GM19099 (cell line): Measurements from ENCODE around the gene TNRC18.

ENCODE experiments used
- POLR2A ChIP-seq: IDR thresholded peaks from 3 replicates; pipeline ENCODE4 v1.6.1; 2011; ENCODE audit warnings: low read depth; ENCODE audit not compliant: insufficient read length; ENCODE audit errors: extremely low read depth

TNRC18 gene

DNA sequence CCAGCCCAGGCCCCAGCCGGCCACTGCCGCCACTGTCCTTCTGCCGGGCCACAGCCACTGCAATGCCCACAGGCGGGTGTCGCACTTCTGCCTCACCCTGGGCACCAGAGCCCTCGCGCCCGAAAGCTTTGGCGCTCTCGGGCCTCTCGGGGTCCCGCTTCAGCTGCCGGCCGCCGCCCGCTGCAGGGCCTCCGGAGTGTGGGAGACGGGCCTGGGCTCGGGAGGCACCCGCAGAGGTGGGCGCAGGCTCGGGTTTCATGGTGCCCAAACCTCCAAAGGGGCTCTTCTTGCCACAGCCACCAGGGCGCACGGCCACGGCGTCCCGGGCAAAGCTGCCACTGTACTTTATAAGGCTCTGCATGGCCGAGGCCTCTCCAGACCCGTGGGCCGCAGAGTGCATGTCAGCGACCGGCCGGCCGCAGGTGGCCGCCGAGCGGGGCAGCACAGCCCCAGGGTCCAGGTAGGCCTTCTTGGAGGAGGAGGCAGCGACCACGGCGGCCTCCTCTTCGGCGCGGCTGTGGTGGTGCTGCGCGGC, 35.9 kb downstream of the TNRC18 start:
- no peak for TF ChIP-seq POLR2A

DNA sequence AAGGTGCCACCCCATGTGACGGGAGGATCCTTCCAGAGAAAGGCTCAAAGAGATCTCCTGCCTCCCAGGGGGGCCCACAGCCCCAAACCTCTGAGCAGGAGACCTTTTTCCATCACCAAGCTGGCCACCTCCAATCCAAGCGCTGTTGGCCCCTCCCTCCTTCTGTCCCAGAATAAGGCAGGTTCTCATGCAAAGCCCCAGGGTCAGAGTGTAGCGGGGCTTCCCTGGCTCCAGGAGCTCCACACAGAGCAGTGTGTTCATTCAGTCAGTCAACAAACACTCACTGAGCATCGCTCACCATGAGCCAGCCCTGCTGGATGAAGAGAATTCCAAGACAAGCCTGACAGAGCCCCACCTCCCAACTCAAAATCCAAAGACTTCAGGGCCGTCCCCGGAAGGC, 39.0 kb downstream of the TNRC18 start:
- no peak for TF ChIP-seq POLR2A

DNA sequence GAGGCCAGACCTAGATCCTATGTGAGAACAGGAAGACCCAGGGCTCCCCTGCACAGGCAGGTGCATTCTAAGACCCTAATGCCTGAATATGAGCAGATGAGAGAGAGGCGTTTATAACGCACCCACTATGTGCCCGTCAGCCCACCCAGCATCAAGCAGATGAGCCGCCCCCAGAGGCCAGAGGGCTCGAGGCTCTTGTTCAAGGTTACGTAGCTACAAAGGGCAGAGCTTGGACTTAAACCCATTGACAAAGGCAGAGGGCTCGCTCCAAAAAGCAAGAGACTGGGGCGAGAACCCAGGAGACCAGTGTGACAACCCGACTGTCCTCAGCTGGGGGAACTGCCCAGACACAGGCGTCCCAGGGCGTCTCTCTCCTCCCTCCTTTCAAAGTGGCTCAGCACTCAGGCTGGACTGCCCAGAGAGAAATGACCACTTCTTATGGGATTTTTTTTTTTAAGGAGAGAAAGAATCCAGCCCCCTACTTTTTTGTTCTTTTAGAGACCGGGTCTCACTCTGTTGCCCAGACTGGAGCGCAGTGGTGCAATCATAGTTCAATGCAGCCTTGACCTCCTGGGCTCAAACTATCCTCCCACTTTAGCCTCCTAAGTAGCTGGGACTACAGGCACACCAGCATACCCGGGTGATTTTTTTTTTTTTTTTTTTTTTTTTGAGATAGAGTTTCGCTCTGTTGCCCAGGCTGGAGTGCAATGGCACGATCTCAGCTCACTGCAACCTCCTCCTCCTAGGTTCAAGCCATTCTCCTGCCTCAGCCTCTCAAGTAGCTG, 40.1 kb downstream of the TNRC18 start:
- TF ChIP-seq POLR2A = no peak

DNA sequence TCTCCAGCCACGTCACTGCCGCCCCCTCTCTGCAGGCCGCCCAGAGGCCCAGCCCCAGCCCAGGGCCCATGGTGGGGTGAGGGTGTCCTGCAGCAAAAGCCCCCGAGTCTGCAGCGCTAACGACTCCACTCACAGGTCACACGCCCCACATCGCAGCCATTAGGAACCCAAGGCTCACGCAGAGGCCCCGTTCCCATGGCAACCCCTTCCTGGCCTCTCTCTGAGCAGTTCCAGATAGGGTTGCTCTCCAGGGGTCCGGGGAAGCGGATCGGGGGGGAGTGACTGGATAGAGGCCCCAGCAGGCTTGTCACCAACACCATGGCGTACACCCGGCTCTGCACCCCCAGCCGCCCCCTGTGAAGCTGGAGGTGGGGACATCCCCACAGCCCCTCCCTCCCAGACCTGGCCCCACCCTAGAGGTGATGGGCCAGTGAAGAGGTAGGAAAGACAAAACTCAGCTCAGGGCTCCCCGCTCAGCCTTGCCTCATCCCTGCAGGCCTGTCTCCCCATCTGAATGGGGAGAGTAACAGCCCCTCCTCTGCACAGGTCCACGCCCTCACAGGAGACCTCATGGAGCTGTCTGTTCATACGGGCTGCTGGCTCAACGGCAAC, 41.2 kb downstream of the TNRC18 start:
- no peak for TF ChIP-seq POLR2A

DNA sequence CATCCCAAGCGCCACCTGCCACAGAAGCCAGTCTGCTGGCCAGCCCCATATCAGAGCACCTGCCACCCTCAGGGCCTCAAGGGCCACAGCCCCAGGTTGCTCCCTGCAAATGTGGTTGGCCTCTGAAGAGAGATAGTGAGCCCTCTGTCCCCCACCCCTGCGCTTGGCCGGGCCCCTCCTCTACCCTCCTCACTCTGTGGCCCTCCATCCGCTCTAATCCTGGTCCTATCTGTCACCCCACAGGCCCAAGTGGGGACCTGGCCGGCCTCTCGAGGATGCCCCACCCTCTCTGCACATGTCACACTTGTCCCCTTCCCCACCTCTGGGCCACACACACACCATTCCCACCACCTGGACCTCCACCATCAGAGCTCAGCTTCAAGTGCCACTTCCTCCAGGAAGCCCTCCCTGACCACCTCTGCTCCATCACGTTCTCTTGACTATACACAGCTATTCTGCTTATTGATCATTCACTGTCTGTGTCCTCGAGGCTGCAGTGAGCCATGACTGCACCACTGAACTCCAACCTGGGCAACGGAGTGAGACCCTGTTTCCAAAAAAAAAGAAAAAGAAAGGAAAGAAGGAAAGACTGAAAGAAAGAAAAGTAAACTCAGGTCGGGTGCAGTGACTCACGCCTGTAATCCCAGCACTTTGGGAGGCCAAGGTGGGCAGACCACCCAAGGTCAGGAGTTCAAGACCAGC, 42.4 kb downstream of the TNRC18 start:
- TF ChIP-seq POLR2A = no peak

DNA sequence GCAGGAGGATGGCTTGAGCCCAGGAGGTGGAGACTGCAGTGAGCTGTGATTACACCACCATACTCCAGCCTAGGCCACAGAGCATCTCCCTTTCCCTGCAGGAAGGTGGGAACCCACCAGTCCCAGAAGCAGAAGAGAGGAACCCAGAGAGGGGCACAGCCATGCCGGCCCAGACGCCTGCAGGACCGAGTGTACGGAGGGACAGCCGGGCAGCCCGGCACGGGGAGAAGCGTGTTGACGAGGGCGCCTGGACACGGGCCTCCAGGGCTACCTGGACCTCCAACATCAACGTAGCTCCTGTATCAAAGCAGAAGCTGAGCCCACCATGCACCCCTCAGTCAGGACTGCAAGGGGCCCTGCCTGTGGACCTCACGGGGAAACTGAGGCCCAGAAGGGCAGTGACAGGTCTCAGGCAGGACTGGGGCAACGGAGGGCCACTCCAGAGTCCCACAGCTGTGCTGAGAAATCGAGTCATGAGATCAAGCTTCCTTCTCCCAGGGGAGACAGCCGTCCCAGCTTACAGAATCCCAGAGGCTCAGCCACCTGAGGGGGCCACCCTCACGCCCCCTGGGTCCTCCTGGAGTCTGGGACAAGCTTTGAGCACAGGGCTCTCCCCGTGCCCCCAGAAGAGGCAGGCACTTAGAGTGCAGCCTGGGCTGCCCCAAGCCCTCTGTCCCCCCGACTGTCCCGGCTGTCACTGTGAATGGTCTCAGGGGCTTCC, 43.1 kb downstream of the TNRC18 start:
- no peak for TF ChIP-seq POLR2A

DNA sequence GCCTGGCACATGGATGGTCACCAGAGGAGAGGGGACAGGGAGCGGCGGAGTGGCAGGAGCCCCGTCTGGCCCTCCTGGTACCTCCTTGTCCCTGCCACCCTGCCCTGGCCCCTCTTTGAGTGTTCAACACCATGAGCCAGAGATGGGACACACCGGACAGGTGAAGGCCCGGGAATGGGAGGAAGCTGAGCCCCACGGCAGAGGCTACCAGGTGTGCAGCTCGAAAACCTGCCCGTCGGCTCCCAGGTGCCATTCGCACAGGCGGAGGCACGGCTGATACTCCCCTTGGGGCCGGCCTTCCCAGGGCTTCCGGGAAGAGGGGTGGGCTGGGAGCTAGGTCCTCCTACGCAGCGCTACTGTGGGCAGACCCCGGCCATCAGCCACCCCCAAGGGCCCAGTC, 44.1 kb downstream of the TNRC18 start:
- no peak for TF ChIP-seq POLR2A

DNA sequence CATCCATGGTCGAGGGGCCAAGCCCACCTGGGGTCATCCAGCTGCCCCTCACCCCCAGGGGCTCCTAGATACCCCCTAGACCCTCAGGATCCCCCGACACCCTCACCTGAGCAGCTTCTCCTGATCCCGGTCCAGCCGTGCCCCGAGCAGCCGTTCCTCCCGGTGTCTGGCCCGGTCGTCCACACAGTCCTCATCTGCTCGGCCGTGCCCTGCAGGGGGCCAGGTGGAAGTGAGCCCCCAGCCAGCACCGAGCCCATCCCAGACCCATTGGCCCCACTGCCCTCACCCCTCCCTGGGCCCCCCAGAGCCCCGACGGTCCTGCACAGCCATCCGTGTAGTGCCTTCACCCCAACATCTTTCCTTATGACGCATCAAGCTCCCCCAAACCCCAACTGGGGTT, 45.8 kb downstream of the TNRC18 start:
- TF ChIP-seq POLR2A = no peak

DNA sequence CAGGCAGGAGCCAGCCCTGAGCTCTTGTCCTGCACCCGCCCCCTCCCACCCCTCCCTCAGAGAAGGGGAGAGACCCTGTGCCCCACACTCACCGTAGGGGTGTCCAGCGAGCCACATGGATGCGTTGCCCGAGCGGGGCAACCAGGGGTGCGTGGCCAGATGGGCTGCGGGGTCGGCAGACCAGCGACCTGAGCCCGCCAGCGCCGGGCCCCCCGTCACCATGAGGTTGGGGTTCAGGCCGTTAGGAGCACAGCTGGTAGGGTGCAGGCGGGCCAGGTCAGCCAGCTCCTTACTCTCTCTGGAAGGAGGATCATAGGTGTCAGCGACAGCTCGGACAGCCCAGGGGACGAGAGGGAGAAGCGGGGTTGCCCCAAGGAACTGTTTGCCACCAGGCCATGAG, 46.4 kb downstream of the TNRC18 start:
- TF ChIP-seq POLR2A = no peak

DNA sequence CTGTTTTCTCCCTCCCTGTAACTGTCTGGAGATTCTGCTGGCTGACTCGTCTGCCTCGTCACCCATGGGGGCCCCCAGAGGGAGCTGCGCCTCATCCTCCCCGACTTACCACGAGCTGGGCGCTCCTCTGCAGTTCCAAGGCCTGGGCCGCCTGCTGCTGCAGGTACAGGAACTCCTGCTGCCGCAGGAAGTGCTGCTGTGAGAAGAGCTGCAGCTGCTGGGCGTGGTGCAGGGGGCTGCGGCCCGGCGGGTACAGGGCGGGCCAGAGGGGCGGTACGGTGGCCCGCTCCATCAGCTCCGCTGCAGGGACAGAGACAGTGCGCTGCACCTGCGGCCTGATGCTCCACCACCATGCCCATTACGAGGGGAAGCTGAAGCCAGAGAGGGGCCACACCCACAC, 47.7 kb downstream of the TNRC18 start:
- TF ChIP-seq POLR2A = no peak

DNA sequence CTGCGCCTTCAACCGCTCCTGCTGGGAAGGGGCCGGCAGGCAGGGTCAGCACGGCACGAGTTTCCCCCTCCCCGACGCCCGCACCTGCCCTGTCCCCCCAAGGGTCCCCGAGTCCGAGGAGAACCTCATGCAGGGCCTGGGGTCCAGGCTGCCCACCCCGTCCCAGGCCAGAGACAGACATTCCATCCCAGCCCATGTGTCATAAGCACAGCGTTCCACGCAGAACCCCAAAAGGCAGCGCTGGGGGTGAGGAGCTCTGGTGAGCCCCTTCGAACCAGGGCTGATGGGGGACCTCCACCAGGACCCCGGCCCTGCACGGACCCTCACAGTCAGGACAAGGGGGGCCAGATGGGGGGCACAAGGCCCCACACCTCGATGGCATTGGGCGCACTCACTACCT, 49.2 kb downstream of the TNRC18 start:
- TF ChIP-seq POLR2A = no peak

DNA sequence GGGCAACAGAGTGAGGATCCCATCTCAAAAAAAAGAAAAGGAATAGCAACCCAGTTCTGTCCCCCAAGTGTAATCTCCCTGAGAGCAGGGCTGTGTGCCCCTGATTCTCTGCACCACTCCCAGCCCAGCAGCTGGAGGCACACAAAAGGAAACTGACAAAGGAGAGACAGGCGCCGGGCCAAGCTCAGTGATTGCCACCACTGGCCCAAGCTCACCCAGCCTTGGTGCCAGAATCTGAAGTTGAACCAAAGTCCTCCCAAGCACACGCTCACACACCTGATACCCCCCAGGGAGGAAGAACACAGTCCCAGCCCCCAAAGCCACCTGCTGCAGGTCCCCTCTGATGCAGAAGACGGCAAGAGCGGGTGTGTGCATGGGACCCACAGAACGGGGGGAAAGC, 50.3 kb downstream of the TNRC18 start:
- no peak for TF ChIP-seq POLR2A

DNA sequence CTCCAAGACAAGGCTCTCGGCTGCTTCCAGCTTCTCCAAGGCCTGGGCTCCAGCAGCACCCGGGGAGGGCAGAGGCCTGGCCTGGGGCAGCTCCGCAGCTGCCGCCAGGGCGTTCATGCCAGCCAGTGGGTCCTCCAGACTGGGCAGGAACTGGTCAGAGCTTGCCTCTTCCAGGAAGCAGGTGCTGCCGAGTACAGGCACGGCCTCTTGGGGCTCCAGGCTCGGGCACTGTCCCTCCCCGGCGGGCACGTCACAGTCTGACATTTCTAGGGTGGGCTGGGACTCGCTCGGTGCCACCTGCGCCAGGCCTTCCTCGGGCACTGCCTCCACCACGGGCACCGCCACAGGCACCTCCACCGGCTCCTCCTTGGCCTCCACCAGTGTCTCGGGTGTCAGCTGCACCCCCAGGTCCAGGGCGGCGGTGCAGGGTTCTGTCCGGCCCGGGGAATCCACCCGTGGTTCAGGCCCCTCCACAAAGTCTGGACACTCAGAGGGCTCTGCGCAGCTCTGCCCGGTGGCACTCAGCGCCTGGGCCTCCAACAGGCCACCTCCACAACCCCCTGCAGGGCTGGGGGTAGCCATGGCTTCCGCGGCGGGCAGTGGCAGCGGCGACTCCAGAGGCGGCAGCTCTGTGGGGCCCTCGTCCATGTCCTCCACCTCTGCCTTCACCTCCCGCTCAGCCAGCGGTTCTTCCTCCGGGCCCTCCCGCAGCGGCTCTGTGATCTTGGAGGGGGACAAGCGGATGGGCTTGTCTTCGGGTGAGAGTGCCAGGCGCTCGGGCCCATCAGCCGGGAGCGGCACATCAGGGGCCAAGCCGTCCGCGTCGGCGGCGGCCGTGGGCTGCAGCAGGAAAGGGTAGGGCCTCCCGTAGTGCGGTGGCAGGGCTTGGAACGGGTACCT, 52.9 kb downstream of the TNRC18 start:
- no peak for TF ChIP-seq POLR2A

DNA sequence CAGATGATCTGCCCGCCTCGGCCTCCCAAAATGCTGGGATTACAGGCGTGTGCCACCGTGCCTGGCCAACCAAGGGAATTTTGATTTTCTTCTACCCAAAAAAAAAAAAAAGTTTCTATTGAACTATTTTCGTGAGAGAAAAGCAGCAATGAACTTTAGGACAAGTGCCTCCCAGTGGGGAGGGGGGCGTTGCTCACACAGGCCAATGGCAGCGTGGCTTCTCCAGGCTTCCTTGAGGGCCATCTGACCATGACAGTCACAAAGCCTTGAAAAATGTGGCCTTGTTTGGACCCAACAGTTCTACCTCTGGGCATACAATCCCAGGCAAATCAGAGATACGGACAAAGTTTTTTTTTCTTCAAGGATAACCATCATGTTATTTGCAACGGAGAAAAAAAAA, 56.0 kb downstream of the TNRC18 start:
- TF ChIP-seq POLR2A = no peak

DNA sequence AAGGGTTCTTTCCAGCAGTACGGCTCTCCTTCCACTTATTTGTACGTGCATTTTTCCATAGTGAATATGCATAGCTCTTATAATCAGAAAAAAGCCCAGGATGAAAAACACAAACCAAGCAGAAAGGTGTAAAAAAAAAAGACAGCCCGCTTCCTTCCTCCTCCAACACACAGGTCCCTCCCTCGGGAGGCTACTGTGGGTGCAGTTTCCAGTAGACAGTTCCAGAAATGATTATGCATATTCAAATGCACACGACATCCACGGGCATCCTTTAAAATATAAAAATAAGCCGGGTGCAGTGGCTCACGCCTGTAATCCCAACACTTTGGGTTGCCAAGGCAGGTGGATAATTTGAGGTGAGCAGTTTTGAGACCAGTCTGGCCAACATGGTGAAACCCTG, 59.9 kb downstream of the TNRC18 start:
- TF ChIP-seq POLR2A = no peak

DNA sequence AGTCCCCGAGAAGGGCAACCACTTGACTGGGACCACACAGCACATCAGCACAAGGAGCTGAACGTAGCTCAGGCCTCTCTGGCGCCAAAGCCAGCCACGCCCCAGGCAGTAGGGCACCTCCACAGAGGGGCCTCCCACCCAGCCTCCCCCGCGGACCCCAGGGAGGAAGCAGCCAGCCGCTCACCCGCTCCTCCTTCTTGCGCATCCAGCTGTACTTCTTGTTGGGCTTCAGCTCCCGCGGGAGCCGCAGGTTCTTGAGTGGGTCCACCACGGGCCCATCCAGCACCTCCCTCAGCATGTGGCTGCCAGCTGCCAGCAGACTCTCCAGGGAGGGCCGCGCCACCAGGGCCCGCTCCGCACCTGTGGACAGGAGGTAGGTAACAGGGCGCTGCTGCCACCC, 61.2 kb downstream of the TNRC18 start:
- TF ChIP-seq POLR2A = no peak
